Glutamatergic neuron (in vitro differentiated cells): ENCODE measurements around the gene ZNFX1. TPM values are rescaled to one million over a fixed set of nuclear protein-coding genes. Genes with fewer than 3 reads are reported as not detected.

ENCODE experiments used
- DNase-seq: peaks from one replicate; pipeline ENCODE4 v3.0.0; 2022
- H3K27ac Mint-ChIP-seq: one replicate; pipeline ENCODE4 v1.8.0; 2020; ENCODE audit warnings: mild to moderate bottlenecking, mixed read lengths, inconsistent platforms; ENCODE audit not compliant: unreplicated experiment
- H3K27me3 Mint-ChIP-seq: one replicate; pipeline ENCODE4 v1.8.0; 2020; ENCODE audit warnings: mild to moderate bottlenecking, moderate library complexity, mixed read lengths, inconsistent platforms; ENCODE audit not compliant: unreplicated experiment
- H3K36me3 Mint-ChIP-seq: one replicate; pipeline ENCODE4 v1.8.0; 2020; ENCODE audit warnings: mild to moderate bottlenecking, mixed read lengths, inconsistent platforms; ENCODE audit not compliant: unreplicated experiment
- H3K4me1 Mint-ChIP-seq: one replicate; pipeline ENCODE4 v1.8.0; 2020; ENCODE audit warnings: mild to moderate bottlenecking, low read depth, mixed read lengths, inconsistent platforms; ENCODE audit not compliant: unreplicated experiment
- H3K4me3 Mint-ChIP-seq: one replicate; pipeline ENCODE4 v1.8.0; 2020; ENCODE audit warnings: mild to moderate bottlenecking, mixed read lengths, inconsistent platforms; ENCODE audit not compliant: unreplicated experiment
- H3K9me3 Mint-ChIP-seq: one replicate; pipeline ENCODE4 v1.8.0; 2020; ENCODE audit warnings: mild to moderate bottlenecking, moderate library complexity, mixed read lengths, inconsistent platforms; ENCODE audit not compliant: unreplicated experiment
- CTCF ChIP-seq: fragments of 200-600 bp; sonication (generic); IDR thresholded peaks from one replicate; pipeline ENCODE4 v1.5.0; 2021; ENCODE audit not compliant: partially characterized antibody, unreplicated experiment
- total RNA-seq: library from RNA; stranded (reverse); fragmentation: NEBNext Ultra II Directional; extraction: Animal tissue kit (Norgen Biotek cat#: 25700); gene quantifications from one replicate; pipeline ENCODE4 v1.2.1, GENCODE V29; 2021; ENCODE audit not compliant: unreplicated experiment

Gene ZNFX1
- total RNA-seq, 1 donor from 2014 or later = 11.8 TPM

GRCh38 chr20:49270177-49270576, 7.7 kb downstream of the ZNFX1 start:
- no peak for DNase-seq
- peaks cover 14% of the 10 kb centered on the region for H3K36me3 Mint-ChIP-seq
- H3K4me3 Mint-ChIP-seq = no peak overlapping the region
- TF ChIP-seq CTCF = no peak
- no peaks in the 10 kb centered on the region for H3K9me3 Mint-ChIP-seq
- H3K27me3 Mint-ChIP-seq = no peaks in the 10 kb centered on the region
- H3K4me1 Mint-ChIP-seq = no peaks in the 10 kb centered on the region
- no peak overlapping the region for H3K27ac Mint-ChIP-seq

GRCh38 chr20:49268600-49269365, 9.1 kb downstream of the ZNFX1 start:
- no peak for DNase-seq
- Mint-ChIP-seq H3K36me3 (peaks cover 14% of the 10 kb centered on the region), H3K9me3 (no peaks in the 10 kb centered on the region), H3K27me3 (peaks cover 2% of the 10 kb centered on the region), H3K4me3 (no peak overlapping the region), H3K4me1 (no peaks in the 10 kb centered on the region), H3K27ac (no peak overlapping the region)
- no peak for TF ChIP-seq CTCF

- DNase-seq = no peak
- Mint-ChIP-seq H3K4me3 (peak overlapping the region; percentile 50), H3K9me3 (no peaks in the 10 kb centered on the region), H3K36me3 (peaks cover 17% of the 10 kb centered on the region), H3K27me3 (peaks cover 2% of the 10 kb centered on the region), H3K4me1 (no peaks in the 10 kb centered on the region), H3K27ac (no peak overlapping the region)
- no peak for TF ChIP-seq CTCF
Observed at GRCh38 chr20:49267327-49267726, 10.5 kb downstream of the ZNFX1 start.

GRCh38 chr20:49262444-49262843, 15.4 kb downstream of the ZNFX1 start:
- H3K27ac Mint-ChIP-seq = no peak overlapping the region
- H3K4me3 Mint-ChIP-seq = no peak overlapping the region
- H3K9me3 Mint-ChIP-seq = peaks cover 1% of the 10 kb centered on the region
- peaks cover 2% of the 10 kb centered on the region for H3K27me3 Mint-ChIP-seq
- DNase-seq = no peak
- TF ChIP-seq CTCF = no peak
- no peaks in the 10 kb centered on the region for H3K4me1 Mint-ChIP-seq
- H3K36me3 Mint-ChIP-seq = peaks cover 8% of the 10 kb centered on the region

GRCh38 chr20:49261173-49261572, 16.7 kb downstream of the ZNFX1 start:
- Mint-ChIP-seq H3K9me3 (peaks cover 1% of the 10 kb centered on the region), H3K36me3 (peaks cover 8% of the 10 kb centered on the region), H3K27ac (no peak overlapping the region), H3K4me3 (no peak overlapping the region), H3K27me3 (peaks cover 2% of the 10 kb centered on the region), H3K4me1 (no peaks in the 10 kb centered on the region)
- TF ChIP-seq CTCF = no peak
- DNase-seq = no peak
